GM18873 (cell line): ENCODE data around the gene USH2A.

Source experiments
- ATAC-seq: cut with Tn5 transposase; IDR thresholded peaks from one replicate; pipeline ENCODE4 v1.9.1; 2021; ENCODE audit warnings: mild to moderate bottlenecking, moderate library complexity, moderate number of reproducible peaks; ENCODE audit not compliant: unreplicated experiment, low FRiP score

Gene USH2A

GRCh38 chr1:215583185-215583749 lies 840.0 kb downstream of the USH2A start:
- ATAC-seq = no peak

DNA sequence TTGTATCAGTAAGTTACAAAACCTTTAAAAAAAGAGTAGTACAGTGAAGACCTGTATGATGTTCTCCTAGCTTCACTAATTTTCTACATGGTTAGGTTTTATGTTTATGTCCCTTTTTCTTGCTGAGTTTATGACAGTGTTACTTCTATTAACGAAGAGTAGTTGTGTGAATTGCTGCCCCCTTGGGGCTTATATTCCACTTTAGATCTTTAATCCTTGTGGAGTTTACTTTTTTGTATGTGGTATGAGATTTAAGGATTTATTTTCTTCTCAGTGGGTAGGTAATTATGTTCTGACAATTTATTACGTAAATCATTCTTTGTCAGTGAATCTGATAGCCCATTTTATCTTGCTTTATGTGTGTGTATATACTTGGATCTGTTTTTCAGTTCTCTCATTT lies 841.4 kb downstream of the USH2A start:
- ATAC-seq = no peak
